Nephron progenitor cell (in vitro differentiated cells): ENCODE measurements around the gene MYF6.

Experiments
- DNase-seq: peaks from one replicate; pipeline ENCODE4 v3.0.0; 2021
- H3K27ac Mint-ChIP-seq: 2 replicates; pipeline ENCODE4 v1.8.0; 2021; ENCODE audit warnings: mild to moderate bottlenecking, moderate library complexity, mixed read lengths
- H3K27me3 Mint-ChIP-seq: 2 replicates; pipeline ENCODE4 v1.8.0; 2021; ENCODE audit warnings: mild to moderate bottlenecking, low read depth, mixed read lengths; ENCODE audit not compliant: poor library complexity
- H3K36me3 Mint-ChIP-seq: 2 replicates; pipeline ENCODE4 v1.8.0; 2021; ENCODE audit warnings: low read depth, mixed read lengths
- H3K4me1 Mint-ChIP-seq: 2 replicates; pipeline ENCODE4 v1.8.0; 2021; ENCODE audit warnings: mixed read lengths
- H3K4me3 Mint-ChIP-seq: 2 replicates; pipeline ENCODE4 v1.8.0; 2021; ENCODE audit warnings: mild to moderate bottlenecking, moderate library complexity, mixed read lengths
- H3K9me3 Mint-ChIP-seq: 2 replicates; pipeline ENCODE4 v1.8.0; 2021; ENCODE audit warnings: mild to moderate bottlenecking, moderate library complexity, mixed read lengths
- TF ChIP-seq, protein P1 (sequence below): fragments of 200-600 bp; sonication (generic); IDR thresholded peaks from 2 replicates; pipeline ENCODE4 v1.5.0; 2021; ENCODE audit warnings: antibody characterized with exemption

The MYF6 gene

GRCh38 chr12:80690513-80690912 lies 16.9 kb upstream of the MYF6 start:
- Mint-ChIP-seq H3K36me3 (no peaks in the 10 kb centered on the region), H3K4me3 (no peak overlapping the region), H3K27ac (no peak overlapping the region), H3K27me3 (no peaks in the 10 kb centered on the region), H3K9me3 (no peaks in the 10 kb centered on the region), H3K4me1 (no peaks in the 10 kb centered on the region)
- no peak for DNase-seq
- TF ChIP-seq, protein P1, sequence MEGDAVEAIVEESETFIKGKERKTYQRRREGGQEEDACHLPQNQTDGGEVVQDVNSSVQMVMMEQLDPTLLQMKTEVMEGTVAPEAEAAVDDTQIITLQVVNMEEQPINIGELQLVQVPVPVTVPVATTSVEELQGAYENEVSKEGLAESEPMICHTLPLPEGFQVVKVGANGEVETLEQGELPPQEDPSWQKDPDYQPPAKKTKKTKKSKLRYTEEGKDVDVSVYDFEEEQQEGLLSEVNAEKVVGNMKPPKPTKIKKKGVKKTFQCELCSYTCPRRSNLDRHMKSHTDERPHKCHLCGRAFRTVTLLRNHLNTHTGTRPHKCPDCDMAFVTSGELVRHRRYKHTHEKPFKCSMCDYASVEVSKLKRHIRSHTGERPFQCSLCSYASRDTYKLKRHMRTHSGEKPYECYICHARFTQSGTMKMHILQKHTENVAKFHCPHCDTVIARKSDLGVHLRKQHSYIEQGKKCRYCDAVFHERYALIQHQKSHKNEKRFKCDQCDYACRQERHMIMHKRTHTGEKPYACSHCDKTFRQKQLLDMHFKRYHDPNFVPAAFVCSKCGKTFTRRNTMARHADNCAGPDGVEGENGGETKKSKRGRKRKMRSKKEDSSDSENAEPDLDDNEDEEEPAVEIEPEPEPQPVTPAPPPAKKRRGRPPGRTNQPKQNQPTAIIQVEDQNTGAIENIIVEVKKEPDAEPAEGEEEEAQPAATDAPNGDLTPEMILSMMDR, result no peak

- Mint-ChIP-seq H3K27me3 (no peaks in the 10 kb centered on the region), H3K27ac (no peak overlapping the region), H3K36me3 (no peaks in the 10 kb centered on the region), H3K9me3 (no peaks in the 10 kb centered on the region), H3K4me1 (no peaks in the 10 kb centered on the region), H3K4me3 (no peak overlapping the region)
- no peak for DNase-seq
- TF ChIP-seq, protein P1, result no peak
Observed at GRCh38 chr12:80692114-80692513, 15.3 kb upstream of the MYF6 start.

DNA sequence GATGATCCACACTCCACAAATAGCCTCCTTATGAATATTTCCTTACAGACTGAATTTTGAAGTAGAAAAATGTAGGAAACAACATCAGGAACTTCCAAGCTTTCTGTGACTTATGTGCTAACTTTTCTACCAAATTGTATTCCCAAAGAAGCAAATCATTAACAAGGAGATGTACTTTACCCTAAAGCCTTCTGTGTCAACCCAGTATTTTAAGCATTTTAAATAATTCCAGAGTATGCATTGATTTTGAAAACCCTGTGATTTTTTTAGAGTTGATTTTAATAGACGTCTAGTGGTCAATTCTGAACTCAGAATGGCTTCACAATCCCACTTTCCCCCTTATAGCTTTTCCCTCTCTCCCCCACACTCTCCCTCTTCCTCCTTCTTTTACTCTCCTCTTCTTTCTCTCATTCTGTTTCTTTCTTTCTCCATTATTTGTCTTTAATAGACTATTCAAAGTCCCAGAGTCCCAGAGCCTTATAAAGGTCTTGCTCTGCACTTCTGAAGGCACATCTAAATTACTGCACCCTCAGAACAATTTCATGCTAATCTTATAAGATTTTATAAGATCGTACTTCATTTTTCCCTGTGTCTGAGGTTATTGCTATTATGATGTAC lies 10.1 kb upstream of the MYF6 start:
- H3K4me1 Mint-ChIP-seq, result peaks cover 2% of the 10 kb centered on the region
- H3K27me3 Mint-ChIP-seq, result peaks cover 4% of the 10 kb centered on the region
- H3K9me3 Mint-ChIP-seq, result no peaks in the 10 kb centered on the region
- no peak overlapping the region for H3K27ac Mint-ChIP-seq
- no peak for DNase-seq
- TF ChIP-seq, protein P1, result no peak
- no peaks in the 10 kb centered on the region for H3K36me3 Mint-ChIP-seq
- no peak overlapping the region for H3K4me3 Mint-ChIP-seq

DNA sequence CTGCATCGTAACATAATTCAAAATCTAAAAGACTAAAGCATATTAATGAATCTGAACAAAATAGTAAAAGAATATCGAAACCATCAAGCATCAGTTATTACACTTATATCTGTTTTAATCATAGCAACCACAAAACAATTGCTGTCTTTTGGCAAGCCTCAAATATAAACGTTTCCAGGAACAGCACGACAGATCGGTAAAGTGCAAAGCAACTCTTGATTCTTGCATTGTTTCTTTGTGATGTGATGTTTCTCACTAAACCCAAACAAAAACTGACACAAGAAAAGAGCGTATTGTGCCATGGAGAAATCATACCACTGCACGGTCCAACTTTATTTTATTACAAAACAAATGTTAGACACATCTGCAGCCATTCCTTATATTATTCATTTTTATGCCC lies 9.2 kb upstream of the MYF6 start:
- Mint-ChIP-seq H3K4me1 (peaks cover 10% of the 10 kb centered on the region), H3K4me3 (no peak overlapping the region), H3K36me3 (no peaks in the 10 kb centered on the region), H3K27ac (no peak overlapping the region), H3K27me3 (peaks cover 4% of the 10 kb centered on the region), H3K9me3 (no peaks in the 10 kb centered on the region)
- TF ChIP-seq, protein P1, result no peak
- DNase-seq, result no peak

- DNase-seq, result no peak
- Mint-ChIP-seq H3K27me3 (peaks cover 4% of the 10 kb centered on the region), H3K27ac (no peak overlapping the region), H3K9me3 (no peaks in the 10 kb centered on the region), H3K36me3 (no peaks in the 10 kb centered on the region), H3K4me3 (no peak overlapping the region), H3K4me1 (peaks cover 14% of the 10 kb centered on the region)
- TF ChIP-seq, protein P1, result no peak
Observed at GRCh38 chr12:80698847-80699542, 8.4 kb upstream of the MYF6 start.

- TF ChIP-seq, protein P1, result no peak
- no peaks in the 10 kb centered on the region for H3K9me3 Mint-ChIP-seq
- H3K36me3 Mint-ChIP-seq, result no peaks in the 10 kb centered on the region
- peaks cover 14% of the 10 kb centered on the region for H3K4me1 Mint-ChIP-seq
- no peak overlapping the region for H3K4me3 Mint-ChIP-seq
- H3K27ac Mint-ChIP-seq, result no peak overlapping the region
- DNase-seq, result no peak
- peaks cover 4% of the 10 kb centered on the region for H3K27me3 Mint-ChIP-seq
Observed at GRCh38 chr12:80700327-80700726, 7.1 kb upstream of the MYF6 start.
